Right kidney (tissue), 1 donor: ENCODE results near the gene OXCT1.
"Not testable (repeated sequence)": the region's sequence is repeated elsewhere in the genome, so short reads cannot be mapped to it uniquely, and the experiment has no call there.

Experiments
- DNase-seq: peaks from one replicate; pipeline ENCODE4 v3.0.0-alpha.2; 2016

Gene OXCT1

DNA sequence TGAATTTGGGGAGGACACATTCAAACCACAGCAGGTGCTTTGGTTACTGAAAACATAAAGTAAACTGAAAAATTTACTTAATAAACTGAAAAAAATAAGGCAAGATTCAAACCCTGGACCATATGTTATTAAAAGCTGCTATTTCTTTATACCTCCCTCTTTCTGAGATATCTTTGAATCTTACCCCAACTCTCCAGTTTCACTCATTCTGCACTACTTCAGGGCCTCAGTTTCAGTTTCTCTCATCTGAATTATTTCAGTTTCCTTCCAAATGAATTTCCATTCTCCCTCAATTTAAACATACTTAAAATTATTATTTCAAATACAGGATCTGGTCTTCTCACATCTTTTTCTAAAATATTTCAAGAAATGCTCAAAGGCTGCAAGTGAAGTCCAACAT is 4.9 kb upstream of the OXCT1 start:
- DNase-seq, result no peak

DNA sequence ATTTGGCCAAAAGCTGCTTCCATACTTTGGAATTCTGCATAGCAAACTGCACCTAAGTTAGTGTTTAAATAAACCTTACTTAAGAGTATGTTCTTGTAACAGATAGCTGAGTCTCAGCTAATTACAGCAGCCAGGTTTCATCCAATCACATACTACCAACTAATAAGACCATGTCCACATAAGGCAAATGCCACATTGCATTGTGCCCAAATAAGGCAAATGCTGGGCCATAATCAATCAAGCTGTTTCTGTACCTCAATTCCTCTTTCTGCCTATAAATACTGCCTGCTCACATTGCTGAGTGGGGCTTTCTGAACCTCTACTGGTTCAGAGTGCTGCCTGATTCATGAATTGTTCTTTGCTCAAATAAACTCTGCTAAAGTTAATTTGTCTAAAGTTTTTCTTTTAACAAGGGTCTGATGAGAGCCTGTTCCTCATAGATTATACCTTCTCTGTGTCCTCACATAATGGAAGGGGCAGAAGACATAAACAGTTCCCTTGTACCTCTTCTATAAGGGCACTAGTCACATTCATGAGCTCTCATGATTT is 4.4 kb upstream of the OXCT1 start:
- no peak for DNase-seq

- no peak for DNase-seq
Observed at GRCh38 chr5:41871852-41872251, 1.6 kb upstream of the OXCT1 start.

DNA sequence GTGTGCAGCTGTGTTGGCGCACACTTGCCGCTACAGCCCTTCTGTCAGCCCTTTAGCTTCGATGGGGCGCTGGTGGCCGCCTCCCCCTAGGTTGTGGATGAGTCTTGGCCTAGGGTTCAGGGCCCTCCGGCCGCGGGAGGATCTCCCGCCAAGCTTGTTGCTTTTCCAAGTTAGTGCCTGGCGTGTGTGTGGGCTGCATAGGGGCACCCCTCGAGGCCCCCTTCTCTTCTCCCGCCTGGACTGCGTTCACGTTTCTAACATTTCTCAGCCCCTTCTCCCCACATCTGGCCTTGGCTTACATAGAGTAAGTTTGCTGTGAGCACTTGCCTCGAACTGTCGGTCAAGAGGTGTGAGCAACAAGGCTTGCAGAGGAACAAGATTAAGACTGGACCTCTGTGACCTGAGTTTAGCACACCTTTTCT is 413 bp upstream of the OXCT1 start:
- DNase-seq, result no peak

- DNase-seq, result no peak
Observed at GRCh38 chr5:41869151-41869723, 988 bp downstream of the OXCT1 start.

DNA sequence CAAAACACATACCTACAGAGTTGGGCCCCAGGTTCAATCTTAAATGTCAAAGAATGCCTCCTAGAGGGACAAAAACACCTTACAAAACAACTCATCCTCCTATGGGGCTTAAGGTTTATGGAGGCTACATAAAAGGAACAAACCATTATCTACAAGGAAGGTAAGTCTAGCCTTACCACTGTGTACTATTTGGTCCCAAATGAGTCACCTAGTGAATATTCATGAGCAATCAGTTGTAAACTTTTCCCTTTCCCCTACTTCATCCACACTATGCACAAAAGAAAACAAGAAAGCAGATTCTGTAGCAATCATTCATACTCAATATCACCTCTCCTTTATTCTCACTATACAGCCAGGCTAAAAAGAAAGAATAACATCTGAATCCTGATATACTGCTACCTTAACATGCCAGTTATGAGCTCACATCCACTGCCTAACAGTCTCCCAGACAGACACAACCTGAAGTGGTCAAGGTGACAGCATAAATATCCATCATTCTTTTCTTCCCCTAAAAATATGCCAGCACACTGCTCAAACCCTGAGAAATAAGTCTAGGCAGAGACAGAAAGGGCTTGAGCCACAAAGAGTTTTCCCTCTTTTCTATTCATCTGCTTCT is 6.2 kb downstream of the OXCT1 start:
- no peak for DNase-seq

DNA sequence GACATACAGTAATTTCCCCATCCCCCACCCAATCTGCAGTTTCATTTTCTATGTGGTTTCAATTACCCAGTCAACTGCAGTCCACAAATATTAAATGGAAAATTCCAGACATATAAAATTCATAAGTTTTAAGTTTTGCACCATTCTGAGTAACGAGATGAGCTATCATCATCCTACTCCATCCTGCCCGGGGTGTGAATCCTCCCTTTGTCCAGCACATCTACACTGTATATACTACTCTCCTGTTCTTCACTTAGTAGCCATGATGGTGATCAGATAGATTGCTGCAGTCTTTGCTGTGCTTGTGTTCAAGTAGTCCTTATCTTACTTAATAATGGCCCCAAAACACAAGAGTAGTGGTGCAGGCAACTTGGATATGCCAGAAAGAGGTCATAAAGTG is 11.3 kb downstream of the OXCT1 start:
- DNase-seq, result no peak

DNA sequence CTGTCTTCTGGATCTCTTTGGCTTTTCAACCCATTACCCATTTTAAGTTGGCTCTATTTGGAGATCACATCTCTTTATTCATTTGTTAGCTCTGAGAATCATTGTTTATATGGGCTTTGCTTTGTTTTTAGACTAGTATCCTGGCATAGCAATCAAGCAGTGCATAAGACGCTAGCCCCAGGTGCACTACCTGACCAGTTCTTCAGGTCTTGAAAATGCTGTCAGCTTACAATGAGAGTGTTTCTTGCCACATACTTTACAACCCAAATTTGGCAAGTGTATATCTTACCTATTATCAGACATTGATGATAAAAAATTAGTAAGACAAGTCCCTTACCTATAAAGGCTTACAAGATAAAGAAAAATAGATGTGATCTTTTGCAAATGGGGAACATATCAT is 12.2 kb downstream of the OXCT1 start:
- no peak for DNase-seq

DNA sequence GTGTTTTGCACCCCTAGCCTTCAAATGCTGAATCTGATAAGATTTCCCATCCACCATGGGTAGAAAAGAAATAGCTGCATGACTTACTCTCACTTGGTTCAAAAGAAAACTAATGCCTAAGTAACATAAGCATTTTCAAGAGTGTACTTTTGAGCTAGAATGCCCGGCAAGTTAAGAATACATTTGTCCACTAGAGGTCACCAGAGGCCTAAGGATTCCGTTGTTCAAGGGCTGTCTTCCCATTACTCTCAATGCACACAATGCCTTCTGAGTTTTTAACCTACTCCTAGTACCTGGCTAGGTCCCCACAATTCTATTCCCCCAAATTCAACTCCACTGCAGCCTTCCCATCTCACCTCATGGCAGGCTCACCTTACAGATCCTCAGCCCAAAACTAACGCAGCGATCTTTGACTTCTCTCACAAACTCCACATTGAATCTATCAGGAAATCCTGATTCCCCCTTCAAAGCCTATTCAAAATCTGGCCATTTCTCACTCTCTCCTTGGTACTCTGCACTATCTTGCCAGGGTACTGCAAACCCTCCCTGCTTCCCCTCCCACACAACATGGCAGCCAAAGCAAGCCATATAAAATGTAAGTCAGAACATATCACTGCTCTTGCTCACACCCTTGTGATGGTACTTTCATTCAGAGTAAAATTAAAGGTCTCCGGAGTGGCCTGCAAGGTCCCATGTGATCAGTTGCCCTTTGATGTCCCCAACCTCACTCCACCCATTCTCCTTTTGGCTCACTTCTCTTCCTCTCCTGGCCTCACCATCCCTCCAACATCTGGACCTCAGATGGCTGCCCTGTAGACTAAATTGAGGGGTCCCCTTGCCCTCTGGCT is 13.4 kb downstream of the OXCT1 start:
- no peak for DNase-seq

GRCh38 chr5:41852293-41852692 is 17.9 kb downstream of the OXCT1 start:
- DNase-seq, result no peak

DNA sequence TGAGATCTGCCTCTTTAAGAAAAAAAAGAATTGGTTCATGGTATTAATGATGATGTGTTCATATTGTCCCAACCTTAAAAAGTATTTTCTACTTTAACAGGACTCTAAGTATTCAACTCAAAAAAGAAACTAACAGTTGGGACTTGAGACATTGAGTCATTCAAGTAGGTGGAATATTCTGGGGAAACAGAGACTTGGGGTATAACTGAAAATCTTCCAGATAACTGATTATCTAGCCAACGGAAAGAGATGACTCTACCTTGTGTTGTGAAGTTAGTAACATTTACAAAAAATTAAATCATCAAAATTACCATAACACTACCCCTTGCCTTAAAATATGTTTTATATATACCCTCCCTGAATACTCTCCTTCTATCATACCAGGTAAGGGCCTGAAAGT is 19.1 kb downstream of the OXCT1 start:
- DNase-seq, result no peak

GRCh38 chr5:41848983-41849382 is 21.2 kb downstream of the OXCT1 start:
- no peak for DNase-seq

GRCh38 chr5:41845751-41846150 is 24.5 kb downstream of the OXCT1 start:
- DNase-seq, result not testable (repeated sequence)

- no peak for DNase-seq
Observed at GRCh38 chr5:41844502-41844901, 25.7 kb downstream of the OXCT1 start.

- no peak for DNase-seq
Observed at GRCh38 chr5:41843456-41844370, 26.5 kb downstream of the OXCT1 start.

- no peak for DNase-seq
Observed at GRCh38 chr5:41842777-41843176, 27.4 kb downstream of the OXCT1 start.

- no peak for DNase-seq
Observed at GRCh38 chr5:41841325-41841724, 28.9 kb downstream of the OXCT1 start.

DNA sequence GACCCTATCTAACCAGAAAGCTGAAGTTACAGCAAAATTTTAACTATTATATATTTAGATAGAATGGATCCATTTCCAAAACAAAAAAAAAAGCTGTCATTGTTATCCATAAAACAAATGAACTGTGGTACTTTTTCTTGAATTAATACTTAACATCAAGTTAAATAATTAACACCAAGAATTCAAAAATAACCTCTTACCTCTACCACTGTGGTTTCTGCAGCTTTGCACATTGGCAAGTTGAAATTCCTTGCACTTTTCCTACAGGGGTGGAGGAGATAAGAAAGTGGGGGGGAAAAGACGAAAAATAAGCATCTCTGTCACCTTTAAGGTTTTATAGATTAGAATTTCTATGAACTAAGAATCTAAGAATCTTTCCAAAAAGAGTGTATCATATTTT is 30.0 kb downstream of the OXCT1 start:
- DNase-seq, result no peak

GRCh38 chr5:41837793-41838192 is 32.4 kb downstream of the OXCT1 start:
- no peak for DNase-seq

DNA sequence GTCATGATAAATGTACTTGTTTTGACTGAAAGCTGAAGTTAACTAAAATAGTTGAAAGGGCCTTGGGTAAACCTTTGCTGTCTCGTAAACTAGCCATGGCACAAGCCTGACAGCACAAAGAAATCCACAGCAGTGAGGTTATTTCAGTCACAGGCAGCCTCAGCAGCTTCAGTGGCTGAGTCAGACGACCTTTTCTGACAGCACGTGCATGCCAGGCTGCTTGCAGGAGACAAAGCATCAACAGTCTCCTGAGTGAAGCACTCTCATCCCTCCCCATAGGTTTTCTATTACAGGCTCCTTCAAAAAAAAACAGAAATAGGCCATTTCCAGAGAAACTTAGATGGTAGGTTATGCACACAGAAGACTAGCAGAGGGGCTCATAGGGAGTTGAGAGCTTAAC is 34.6 kb downstream of the OXCT1 start:
- no peak for DNase-seq

GRCh38 chr5:41834506-41834905 is 35.7 kb downstream of the OXCT1 start:
- no peak for DNase-seq

DNA sequence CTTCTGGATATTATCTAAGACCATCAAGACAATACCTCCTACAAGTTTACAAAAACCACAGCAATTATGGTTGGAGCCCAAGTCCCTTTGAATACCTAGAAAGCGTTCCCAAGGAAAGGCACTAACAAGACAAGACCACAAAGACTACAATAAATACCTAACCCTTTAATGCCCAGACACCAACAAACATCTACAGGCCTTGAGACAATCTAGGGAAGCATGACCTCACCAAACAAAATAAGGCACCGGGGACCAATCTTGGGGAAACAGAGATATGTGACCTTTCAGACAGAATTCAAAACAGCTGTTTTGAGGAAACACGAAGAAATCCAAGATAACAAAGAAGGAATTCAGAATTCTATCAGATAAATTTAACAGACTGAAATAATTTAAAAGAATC is 37.8 kb downstream of the OXCT1 start:
- DNase-seq, result no peak
